Endothelial cell (in vitro differentiated cells): Measurements from ENCODE around the gene METRNL. TPM values are rescaled to one million over a fixed set of nuclear protein-coding genes. Genes with fewer than 3 reads are reported as not detected.

ENCODE experiments used
- DNase-seq: peaks from one replicate; pipeline ENCODE4 v3.0.0; 2021; ENCODE audit warnings: low spot score
- H3K27ac Mint-ChIP-seq: one replicate; pipeline ENCODE4 v1.8.0; 2021; ENCODE audit warnings: mixed read lengths, inconsistent platforms; ENCODE audit not compliant: unreplicated experiment
- H3K27me3 Mint-ChIP-seq: one replicate; pipeline ENCODE4 v1.8.0; 2021; ENCODE audit warnings: mild to moderate bottlenecking, moderate library complexity, mixed read lengths, inconsistent platforms; ENCODE audit not compliant: unreplicated experiment
- H3K36me3 Mint-ChIP-seq: one replicate; pipeline ENCODE4 v1.8.0; 2021; ENCODE audit warnings: mild to moderate bottlenecking, low read depth, mixed read lengths, inconsistent platforms; ENCODE audit not compliant: unreplicated experiment
- H3K4me1 Mint-ChIP-seq: one replicate; pipeline ENCODE4 v1.8.0; 2021; ENCODE audit warnings: mild to moderate bottlenecking, mixed read lengths, inconsistent platforms; ENCODE audit not compliant: unreplicated experiment
- H3K4me3 Mint-ChIP-seq: one replicate; pipeline ENCODE4 v1.8.0; 2021; ENCODE audit warnings: mild to moderate bottlenecking, mixed read lengths, inconsistent platforms; ENCODE audit not compliant: unreplicated experiment
- H3K9me3 Mint-ChIP-seq: one replicate; pipeline ENCODE4 v1.8.0; 2021; ENCODE audit warnings: mixed read lengths, inconsistent platforms; ENCODE audit not compliant: unreplicated experiment
- CTCF ChIP-seq: fragments of 200-600 bp; sonication (generic); IDR thresholded peaks from one replicate; pipeline ENCODE4 v1.5.0; 2021; ENCODE audit warnings: antibody characterized with exemption; ENCODE audit not compliant: unreplicated experiment
- total RNA-seq: library from RNA; stranded (reverse); fragmentation: NEBNext Ultra II Directional; extraction: Animal tissue kit (Norgen Biotek cat#: 25700); gene quantifications from one replicate; pipeline ENCODE4 v1.2.1, GENCODE V29; 2021; ENCODE audit not compliant: unreplicated experiment

METRNL gene
- total RNA-seq, 1 donor from 2014 or later: 5.3 TPM

GRCh38 chr17:83082424-83082823 is 3.0 kb downstream of the METRNL start:
- H3K36me3 Mint-ChIP-seq: no peaks in the 10 kb centered on the region
- no peaks in the 10 kb centered on the region for H3K9me3 Mint-ChIP-seq
- no peak for DNase-seq
- peak overlapping the region; percentile 88 for H3K4me3 Mint-ChIP-seq
- no peak overlapping the region for H3K27ac Mint-ChIP-seq
- no peak for TF ChIP-seq CTCF
- peaks cover 23% of the 10 kb centered on the region for H3K27me3 Mint-ChIP-seq
- peaks cover 2% of the 10 kb centered on the region for H3K4me1 Mint-ChIP-seq

GRCh38 chr17:83082909-83083367 is 3.5 kb downstream of the METRNL start:
- no peak overlapping the region for H3K27ac Mint-ChIP-seq
- no peak overlapping the region for H3K4me3 Mint-ChIP-seq
- no peaks in the 10 kb centered on the region for H3K9me3 Mint-ChIP-seq
- DNase-seq: no peak
- no peak for TF ChIP-seq CTCF
- H3K27me3 Mint-ChIP-seq: peaks cover 20% of the 10 kb centered on the region
- H3K36me3 Mint-ChIP-seq: no peaks in the 10 kb centered on the region
- peaks cover 2% of the 10 kb centered on the region for H3K4me1 Mint-ChIP-seq

GRCh38 chr17:83083368-83084201 is 4.2 kb downstream of the METRNL start:
- Mint-ChIP-seq H3K27ac (no peak overlapping the region), H3K27me3 (peaks cover 17% of the 10 kb centered on the region), H3K36me3 (no peaks in the 10 kb centered on the region), H3K4me1 (peaks cover 2% of the 10 kb centered on the region), H3K4me3 (no peak overlapping the region), H3K9me3 (no peaks in the 10 kb centered on the region)
- no peak for DNase-seq
- no peak for TF ChIP-seq CTCF

- Mint-ChIP-seq H3K4me1 (peaks cover 2% of the 10 kb centered on the region), H3K27ac (no peak overlapping the region), H3K36me3 (no peaks in the 10 kb centered on the region), H3K9me3 (no peaks in the 10 kb centered on the region), H3K4me3 (no peak overlapping the region), H3K27me3 (peaks cover 17% of the 10 kb centered on the region)
- no peak for TF ChIP-seq CTCF
- DNase-seq: no peak
These were observed 4.8 kb downstream of the METRNL start for GRCh38 chr17:83084214-83084613.

GRCh38 chr17:83084621-83085056 is 5.2 kb downstream of the METRNL start:
- Mint-ChIP-seq H3K36me3 (no peaks in the 10 kb centered on the region), H3K4me1 (peaks cover 2% of the 10 kb centered on the region), H3K4me3 (no peak overlapping the region), H3K9me3 (no peaks in the 10 kb centered on the region), H3K27me3 (peaks cover 17% of the 10 kb centered on the region), H3K27ac (no peak overlapping the region)
- no peak for TF ChIP-seq CTCF
- no peak for DNase-seq
